GM12892 (cell line): Measurements from ENCODE around the gene AURKB. TPM values are rescaled to one million over a fixed set of nuclear protein-coding genes. Genes with fewer than 3 reads are reported as not detected.
A peak's percentile ranks its signal among the peaks of the same experiment; 100 is the strongest.
"Not testable (repeated sequence)": the region's sequence is repeated elsewhere in the genome, so short reads cannot be mapped to it uniquely, and the experiment has no call there.

Experiments
- DNase-seq: peaks from one replicate; pipeline ENCODE4 v3.0.0; 2011; ENCODE audit not compliant: insufficient read length
- FAIRE-seq: peaks from 2 replicates; lab custom pipeline; 2011; peaks lifted over from hg19 to GRCh38; lab: Jason Lieb, UNC
- POLR2A ChIP-seq: IDR thresholded peaks from 2 replicates; pipeline ENCODE4 v1.6.1; 2011; ENCODE audit warnings: low read depth, low read length, control low read depth
- POLR2AphosphoS5 ChIP-seq: IDR thresholded peaks from 2 replicates; pipeline ENCODE4 v1.6.1; 2011; ENCODE audit warnings: low read depth, low read length, control low read depth
- TAF1 ChIP-seq: IDR thresholded peaks from 2 replicates; pipeline ENCODE4 v1.6.1; 2011; ENCODE audit warnings: low read depth, mild to moderate bottlenecking, control low read depth, low read length, borderline replicate concordance
- polyA plus RNA-seq: library from polyadenylated mRNA; unstranded; fragments of >200 nt; gene quantifications from one replicate; pipeline ENCODE4 v1.2.1, GENCODE V29; 2012; ENCODE audit warnings: missing spikeins, inconsistent platforms; ENCODE audit not compliant: missing spikeins

The AURKB gene
- 62.4 TPM for polyA plus RNA-seq

GRCh38 chr17:8209907-8210760, at the start of gene AURKB:
Gene AURKB (minus strand): TSS chr17:8210575. CDS start chr17:8210224, 351 bp downstream.
- FAIRE-seq (peak; percentile 97), DNase-seq (peak; percentile 97)
- peak; percentile 72; the same call in 1 of the 2 replicates for TF ChIP-seq TAF1
- peak; percentile 85 for TF ChIP-seq POLR2A
- peak; percentile 90 for TF ChIP-seq POLR2AphosphoS5

- FAIRE-seq (no peak), DNase-seq (no peak)
- no peak for TF ChIP-seq POLR2A
- TF ChIP-seq TAF1 = no peak
- TF ChIP-seq POLR2AphosphoS5 = no peak
Measured at GRCh38 chr17:8257801-8258200, 47.4 kb upstream of the AURKB start.

GRCh38 chr17:8256691-8257090, 46.3 kb upstream of the AURKB start:
- FAIRE-seq (no peak), DNase-seq (no peak)
- TF ChIP-seq POLR2A = no peak
- no peak for TF ChIP-seq TAF1
- no peak for TF ChIP-seq POLR2AphosphoS5

- FAIRE-seq = no peak
- TF ChIP-seq POLR2A (no peak), TAF1 (no peak), POLR2AphosphoS5 (no peak)
Measured at GRCh38 chr17:8256291-8256690, 45.9 kb upstream of the AURKB start.

DNA sequence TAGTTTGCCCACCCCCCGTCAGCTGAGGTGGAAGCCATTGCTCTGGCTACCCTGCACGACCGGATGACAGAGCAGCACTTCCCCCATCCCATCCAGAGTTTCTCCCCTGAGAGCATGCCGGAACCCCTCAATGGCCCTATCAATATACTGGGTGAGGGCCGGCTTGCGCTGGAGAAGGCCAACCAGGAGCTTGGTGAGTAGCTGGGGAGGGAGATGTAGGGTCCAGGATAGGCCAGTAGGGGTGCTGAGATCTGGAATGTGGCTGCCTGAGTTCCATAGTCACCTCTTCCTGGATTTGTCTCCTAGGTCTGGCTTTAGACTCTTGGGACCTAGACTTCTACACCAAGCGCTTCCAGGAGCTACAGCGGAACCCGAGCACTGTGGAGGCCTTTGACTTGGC, 45.1 kb upstream of the AURKB start:
- no peak for TF ChIP-seq POLR2A
- TF ChIP-seq TAF1 = no peak
- no peak for TF ChIP-seq POLR2AphosphoS5
- FAIRE-seq = no peak
- no peak for DNase-seq

More at GRCh38 chr17:8256291-8256690, 45.9 kb upstream of the AURKB start:
- DNase-seq = no peak

GRCh38 chr17:8254881-8255280, 44.5 kb upstream of the AURKB start:
- TF ChIP-seq TAF1 = no peak
- TF ChIP-seq POLR2AphosphoS5 = no peak
- TF ChIP-seq POLR2A = no peak
- FAIRE-seq = no peak

DNA sequence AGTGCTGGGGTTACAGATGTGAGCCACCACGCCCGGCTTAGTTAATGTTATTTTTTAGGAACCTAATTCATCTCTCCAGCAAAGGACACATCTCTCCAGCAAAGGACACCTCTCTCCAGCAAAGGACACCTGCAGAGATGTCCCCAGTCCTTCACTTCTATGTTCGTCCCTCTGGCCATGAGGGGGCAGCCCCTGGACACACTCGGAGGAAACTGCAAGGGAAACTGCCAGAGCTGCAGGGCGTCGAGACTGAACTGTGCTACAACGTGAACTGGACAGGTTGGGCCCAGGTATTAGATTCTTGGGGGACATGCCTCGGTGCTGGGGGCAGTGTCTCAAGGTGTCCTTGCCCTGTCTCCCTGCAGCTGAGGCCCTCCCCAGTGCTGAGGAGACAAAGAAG, 43.4 kb upstream of the AURKB start:
- DNase-seq (no peak), FAIRE-seq (no peak)
- TF ChIP-seq TAF1 = no peak
- no peak for TF ChIP-seq POLR2AphosphoS5
- no peak for TF ChIP-seq POLR2A

More at GRCh38 chr17:8254881-8255280, 44.5 kb upstream of the AURKB start:
- DNase-seq = no peak

- FAIRE-seq, DNase-seq: not testable (repeated sequence)
Measured at GRCh38 chr17:8251411-8251810, 41.0 kb upstream of the AURKB start.

GRCh38 chr17:8249621-8250500, 39.5 kb upstream of the AURKB start:
- no peak for DNase-seq
- no peak for FAIRE-seq
- TF ChIP-seq TAF1 (no peak), POLR2AphosphoS5 (0 out of 2 replicates have a peak, but pooled peaks have one; percentile 44)

DNA sequence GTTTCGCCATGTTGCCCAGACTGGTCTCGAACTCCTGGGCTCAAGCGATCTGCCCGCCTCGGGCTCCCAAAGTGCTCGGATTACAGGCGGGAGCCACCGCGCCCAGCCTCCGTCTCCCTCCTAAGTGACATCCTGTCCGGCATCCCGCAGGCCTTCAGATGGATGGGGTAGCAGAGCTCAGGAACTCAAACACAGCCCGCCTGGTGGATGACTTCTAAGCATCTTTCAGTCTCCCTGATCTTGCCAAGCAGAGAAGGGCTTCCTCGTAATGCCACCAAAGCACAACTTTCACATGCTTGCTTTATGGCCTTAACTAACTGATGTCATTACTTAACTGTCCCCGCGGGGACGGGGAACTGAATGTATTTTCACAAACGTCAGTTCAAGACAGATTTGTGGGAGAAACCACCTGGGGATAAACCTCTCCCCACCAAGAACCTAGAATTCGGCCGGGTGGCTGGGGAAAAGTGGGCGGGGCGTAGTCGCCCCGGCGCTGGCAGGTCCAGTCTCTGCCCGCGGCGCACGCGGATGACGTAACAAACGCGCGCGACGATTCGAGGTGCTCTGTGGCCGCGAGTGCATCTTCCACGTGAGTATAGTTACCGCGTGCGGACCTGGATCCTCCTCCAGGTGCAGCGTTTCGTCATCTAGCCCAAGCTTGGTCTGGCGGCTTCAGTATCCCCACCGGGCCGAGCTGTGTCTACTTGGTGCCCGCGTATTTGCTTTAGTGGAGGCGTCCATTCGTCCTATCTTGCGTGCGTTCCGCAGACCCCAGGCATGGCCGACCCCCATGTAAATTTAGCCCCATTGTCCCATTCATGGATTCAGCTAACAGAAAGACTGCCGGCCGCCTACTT, 38.6 kb upstream of the AURKB start, which contains the start of gene PFAS:
Gene PFAS, plus strand, starts transcription at position 539 of the 857 bp plus-strand sequence. CDS start 4,649 bp downstream, outside the sequence.
- FAIRE-seq (peak; percentile 98), DNase-seq (peak; percentile 88)
- TF ChIP-seq POLR2AphosphoS5 = peak; percentile 93
- TF ChIP-seq POLR2A = peak; percentile 87; the same call in 1 of the 2 replicates
- peak; percentile 38 for TF ChIP-seq TAF1

DNA sequence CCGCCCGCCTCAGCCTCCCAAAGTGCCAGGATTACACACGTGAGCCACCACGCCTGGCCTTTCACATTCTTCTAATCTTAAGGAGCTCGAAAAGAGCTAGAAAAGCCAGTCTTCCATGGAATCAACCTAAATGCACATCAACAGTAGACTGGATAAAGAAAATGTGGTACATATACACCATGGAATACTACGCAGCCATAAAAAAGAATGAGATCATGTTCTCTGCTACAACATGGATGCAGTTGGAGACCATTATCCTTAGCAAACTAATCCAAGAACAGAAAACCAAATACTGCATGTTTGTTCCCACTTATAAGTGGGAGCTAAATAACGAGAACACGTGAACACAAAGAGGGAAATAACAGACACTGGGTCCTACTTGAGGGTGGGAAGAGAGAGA, 34.4 kb upstream of the AURKB start:
- no peak for FAIRE-seq
- no peak for DNase-seq
- TF ChIP-seq TAF1 (no peak), POLR2AphosphoS5 (no peak), POLR2A (no peak)

DNA sequence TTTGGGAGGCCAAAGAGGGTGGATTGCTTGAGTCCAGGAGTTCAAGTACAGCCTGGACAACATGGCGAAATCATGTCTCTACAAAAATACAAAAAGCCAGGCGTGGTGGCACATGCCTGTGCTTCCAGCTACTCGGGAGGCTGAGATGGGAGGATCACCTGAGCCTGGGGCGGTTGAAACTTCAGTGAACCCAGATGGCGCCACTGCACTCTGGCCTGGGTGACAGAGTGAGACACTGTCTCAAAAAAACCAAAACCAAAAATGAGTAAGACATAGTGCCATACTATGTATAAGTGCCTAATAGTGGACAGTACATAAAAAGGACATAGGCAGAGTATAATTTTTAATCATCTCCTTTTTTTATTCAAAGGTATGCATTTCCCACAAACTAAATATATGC, 33.5 kb upstream of the AURKB start:
- DNase-seq (no peak), FAIRE-seq (no peak)
- TF ChIP-seq POLR2AphosphoS5 (no peak), TAF1 (no peak), POLR2A (no peak)
